Neural progenitor cell (in vitro differentiated cells): ENCODE results near the gene VAV3. TPM values are rescaled to one million over a fixed set of nuclear protein-coding genes. Genes with fewer than 3 reads are reported as not detected.

Source experiments
- DNase-seq: peaks from one replicate; pipeline ENCODE4 v3.0.0-alpha.2; 2016; ENCODE audit warnings: low spot score
- H2AFZ ChIP-seq: fragments of 200-600 bp; sonication (generic); replicated peaks from 2 replicates; pipeline ENCODE4 v1.6.1; 2016; ENCODE audit warnings: antibody characterized with exemption
- H3F3A ChIP-seq: fragments of 200-600 bp; sonication (generic); 2 replicates; pipeline ENCODE4 v1.6.1; 2016; ENCODE audit warnings: antibody characterized with exemption, low read depth
- H3K27ac ChIP-seq: fragments of 200-600 bp; sonication (generic); 2 replicates; pipeline ENCODE4 v1.5.1; 2016; ENCODE audit warnings: mild to moderate bottlenecking
- H3K27me3 ChIP-seq: fragments of 200-600 bp; sonication (generic); 2 replicates; pipeline ENCODE4 v1.6.1; 2016; ENCODE audit warnings: mild to moderate bottlenecking, moderate library complexity
- H3K36me3 ChIP-seq: fragments of 200-600 bp; sonication (generic); 2 replicates; pipeline ENCODE4 v1.5.1; 2016
- H3K4me1 ChIP-seq: fragments of 200-600 bp; sonication (generic); 2 replicates; pipeline ENCODE4 v1.6.1; 2016; ENCODE audit warnings: mixed run types
- H3K4me2 ChIP-seq: fragments of 200-600 bp; sonication (generic); 2 replicates; pipeline ENCODE4 v1.6.1; 2016
- H3K4me3 ChIP-seq: fragments of 200-600 bp; sonication (generic); 2 replicates; pipeline ENCODE4 v1.5.1; 2016
- H3K79me2 ChIP-seq: fragments of 200-600 bp; sonication (generic); 2 replicates; pipeline ENCODE4 v1.6.1; 2016; ENCODE audit warnings: low read depth
- H3K9ac ChIP-seq: fragments of 200-600 bp; sonication (generic); 2 replicates; pipeline ENCODE4 v1.6.1; 2016
- H3K9me3 ChIP-seq: fragments of 200-600 bp; sonication (generic); 2 replicates; pipeline ENCODE4 v1.5.1; 2016; ENCODE audit warnings: low read depth
- H4K20me1 ChIP-seq: fragments of 200-600 bp; sonication (generic); 2 replicates; pipeline ENCODE4 v1.6.1; 2016; ENCODE audit warnings: low read depth
- H3K27ac Mint-ChIP-seq: 3 replicates; pipeline ENCODE4 v1.8.0; 2021; ENCODE audit warnings: mixed read lengths
- H3K27me3 Mint-ChIP-seq: 2 replicates; pipeline ENCODE4 v1.8.0; 2022; ENCODE audit warnings: low read depth, mild to moderate bottlenecking, inconsistent platforms, moderate library complexity, mixed read lengths; ENCODE audit not compliant: insufficient read depth
- H3K36me3 Mint-ChIP-seq: 3 replicates; pipeline ENCODE4 v1.8.0; 2021; ENCODE audit warnings: mixed read lengths
- H3K4me1 Mint-ChIP-seq: 3 replicates; pipeline ENCODE4 v1.8.0; 2021; ENCODE audit warnings: mixed read lengths
- H3K4me3 Mint-ChIP-seq: 3 replicates; pipeline ENCODE4 v1.8.0; 2021; ENCODE audit warnings: mild to moderate bottlenecking, moderate library complexity, mixed read lengths
- H3K9me3 Mint-ChIP-seq: 3 replicates; pipeline ENCODE4 v1.8.0; 2020; ENCODE audit warnings: mixed read lengths
- CTCF ChIP-seq: fragments of 200-600 bp; sonication (generic); IDR thresholded peaks from 2 replicates; pipeline ENCODE4 v1.5.1; 2017; ENCODE audit warnings: antibody characterized with exemption, mild to moderate bottlenecking
- EZH2 ChIP-seq: fragments of 200-600 bp; sonication (generic); IDR thresholded peaks from 2 replicates; pipeline ENCODE4 v1.6.1; 2017; ENCODE audit warnings: antibody characterized with exemption, mild to moderate bottlenecking, moderate library complexity
- EZH2phosphoT487 ChIP-seq: fragments of 200-600 bp; sonication (generic); IDR thresholded peaks from 2 replicates; pipeline ENCODE4 v1.6.1; 2017; ENCODE audit warnings: antibody characterized with exemption
- total RNA-seq: library from RNA; depleted of rRNA; stranded (reverse); fragments of >200 nt; gene quantifications from 2 replicates; pipeline ENCODE4 v1.2.3, GENCODE V29; 2015; ENCODE audit warnings: low replicate concordance

VAV3 gene
- total RNA-seq, 1 donor from 2014 or later: 1.7 TPM

- H3K4me1 ChIP-seq: no peaks in the 10 kb centered on the region
- H2AFZ ChIP-seq: no peak overlapping the region
- no peaks in the 10 kb centered on the region for H3K36me3 ChIP-seq
- no peak overlapping the region for H3K4me3 Mint-ChIP-seq
- TF ChIP-seq CTCF (no peak), EZH2phosphoT487 (no peak), EZH2 (no peak)
- H3K27me3 ChIP-seq: no peaks in the 10 kb centered on the region
- H3K27ac ChIP-seq: no peak overlapping the region
- no peak for DNase-seq
- H3K4me1 Mint-ChIP-seq: peaks cover 6% of the 10 kb centered on the region
- no peak overlapping the region for H3K4me3 ChIP-seq
- no peaks in the 10 kb centered on the region for H3K9me3 ChIP-seq
- no peaks in the 10 kb centered on the region for H3K36me3 Mint-ChIP-seq
- H3K9ac ChIP-seq: no peak overlapping the region
- H4K20me1 ChIP-seq: no peaks in the 10 kb centered on the region
- H3K4me2 ChIP-seq: no peak overlapping the region
- H3K27me3 Mint-ChIP-seq: no peaks in the 10 kb centered on the region
- no peaks in the 10 kb centered on the region for H3K79me2 ChIP-seq
- H3K27ac Mint-ChIP-seq: no peak overlapping the region
- no peaks in the 10 kb centered on the region for H3K9me3 Mint-ChIP-seq
- no peaks in the 10 kb centered on the region for H3F3A ChIP-seq
These were observed 342.0 kb downstream of the VAV3 start for GRCh38 chr1:107622966-107623365.

GRCh38 chr1:107622535-107622934 lies 342.4 kb downstream of the VAV3 start:
- no peak overlapping the region for H3K9ac ChIP-seq
- H3K27me3 ChIP-seq: no peaks in the 10 kb centered on the region
- no peaks in the 10 kb centered on the region for H4K20me1 ChIP-seq
- H3F3A ChIP-seq: no peaks in the 10 kb centered on the region
- H3K36me3 ChIP-seq: no peaks in the 10 kb centered on the region
- no peaks in the 10 kb centered on the region for H3K9me3 ChIP-seq
- H3K9me3 Mint-ChIP-seq: no peaks in the 10 kb centered on the region
- no peak overlapping the region for H2AFZ ChIP-seq
- H3K4me2 ChIP-seq: no peak overlapping the region
- no peaks in the 10 kb centered on the region for H3K4me1 ChIP-seq
- no peak overlapping the region for H3K4me3 ChIP-seq
- H3K27me3 Mint-ChIP-seq: no peaks in the 10 kb centered on the region
- H3K36me3 Mint-ChIP-seq: no peaks in the 10 kb centered on the region
- H3K27ac ChIP-seq: no peak overlapping the region
- no peak overlapping the region for H3K4me3 Mint-ChIP-seq
- H3K79me2 ChIP-seq: no peaks in the 10 kb centered on the region
- no peak for DNase-seq
- TF ChIP-seq CTCF (no peak), EZH2phosphoT487 (no peak), EZH2 (no peak)
- H3K4me1 Mint-ChIP-seq: peaks cover 6% of the 10 kb centered on the region
- no peak overlapping the region for H3K27ac Mint-ChIP-seq

- TF ChIP-seq CTCF (no peak), EZH2phosphoT487 (no peak), EZH2 (no peak)
- no peak overlapping the region for H2AFZ ChIP-seq
- no peaks in the 10 kb centered on the region for H4K20me1 ChIP-seq
- Mint-ChIP-seq H3K36me3 (no peaks in the 10 kb centered on the region), H3K4me1 (no peaks in the 10 kb centered on the region), H3K27me3 (no peaks in the 10 kb centered on the region), H3K27ac (no peak overlapping the region), H3K9me3 (no peaks in the 10 kb centered on the region), H3K4me3 (no peak overlapping the region)
- H3K27me3 ChIP-seq: no peaks in the 10 kb centered on the region
- H3K27ac ChIP-seq: no peak overlapping the region
- H3K4me1 ChIP-seq: no peaks in the 10 kb centered on the region
- no peaks in the 10 kb centered on the region for H3K9me3 ChIP-seq
- no peaks in the 10 kb centered on the region for H3K36me3 ChIP-seq
- H3K79me2 ChIP-seq: no peaks in the 10 kb centered on the region
- H3F3A ChIP-seq: no peaks in the 10 kb centered on the region
- no peak for DNase-seq
- no peak overlapping the region for H3K4me3 ChIP-seq
- H3K9ac ChIP-seq: no peak overlapping the region
- H3K4me2 ChIP-seq: no peak overlapping the region
These were observed 344.2 kb downstream of the VAV3 start for GRCh38 chr1:107620753-107621152.

- H3K79me2 ChIP-seq: no peaks in the 10 kb centered on the region
- no peaks in the 10 kb centered on the region for H3K27me3 ChIP-seq
- H3K4me3 Mint-ChIP-seq: no peak overlapping the region
- H3K36me3 ChIP-seq: no peaks in the 10 kb centered on the region
- H3K4me1 ChIP-seq: no peaks in the 10 kb centered on the region
- no peaks in the 10 kb centered on the region for H4K20me1 ChIP-seq
- no peaks in the 10 kb centered on the region for H3K4me1 Mint-ChIP-seq
- no peak overlapping the region for H3K9ac ChIP-seq
- no peak overlapping the region for H3K4me2 ChIP-seq
- H3F3A ChIP-seq: no peaks in the 10 kb centered on the region
- H3K4me3 ChIP-seq: no peak overlapping the region
- H3K9me3 Mint-ChIP-seq: no peaks in the 10 kb centered on the region
- H3K27me3 Mint-ChIP-seq: no peaks in the 10 kb centered on the region
- no peaks in the 10 kb centered on the region for H3K36me3 Mint-ChIP-seq
- H3K27ac ChIP-seq: no peak overlapping the region
- no peaks in the 10 kb centered on the region for H3K9me3 ChIP-seq
- no peak for DNase-seq
- TF ChIP-seq EZH2phosphoT487 (no peak), EZH2 (no peak), CTCF (no peak)
- H3K27ac Mint-ChIP-seq: no peak overlapping the region
- H2AFZ ChIP-seq: no peak overlapping the region
These were observed 346.4 kb downstream of the VAV3 start for GRCh38 chr1:107618539-107618938.
